ENCODE measurements around the gene ZP3.
"Not testable (repeated sequence)": the region's sequence is repeated elsewhere in the genome, so short reads cannot be mapped to it uniquely, and the experiment has no call there.

DNA sequence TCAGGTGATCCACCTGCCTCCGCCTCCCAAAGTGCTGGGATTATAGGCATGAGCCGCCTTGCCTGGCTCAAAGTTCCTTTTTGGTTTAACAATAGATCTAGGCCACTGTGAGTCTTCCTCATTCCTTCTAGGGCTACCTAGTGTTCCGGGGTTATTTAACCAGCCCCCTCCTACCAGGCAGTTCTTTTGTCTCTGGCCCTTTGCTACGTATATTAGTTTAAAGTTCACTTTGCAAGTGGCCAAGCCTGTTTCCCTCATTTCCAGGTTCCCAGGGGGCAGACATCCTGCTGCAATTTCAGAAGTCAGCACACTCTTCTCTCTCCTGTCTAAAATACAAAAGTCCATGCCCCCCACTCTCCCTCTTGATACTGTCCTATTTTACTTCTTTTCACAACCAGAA is 33.8 kb downstream of the ZP3 start:
- TF ChIP-seq, protein P1, sequence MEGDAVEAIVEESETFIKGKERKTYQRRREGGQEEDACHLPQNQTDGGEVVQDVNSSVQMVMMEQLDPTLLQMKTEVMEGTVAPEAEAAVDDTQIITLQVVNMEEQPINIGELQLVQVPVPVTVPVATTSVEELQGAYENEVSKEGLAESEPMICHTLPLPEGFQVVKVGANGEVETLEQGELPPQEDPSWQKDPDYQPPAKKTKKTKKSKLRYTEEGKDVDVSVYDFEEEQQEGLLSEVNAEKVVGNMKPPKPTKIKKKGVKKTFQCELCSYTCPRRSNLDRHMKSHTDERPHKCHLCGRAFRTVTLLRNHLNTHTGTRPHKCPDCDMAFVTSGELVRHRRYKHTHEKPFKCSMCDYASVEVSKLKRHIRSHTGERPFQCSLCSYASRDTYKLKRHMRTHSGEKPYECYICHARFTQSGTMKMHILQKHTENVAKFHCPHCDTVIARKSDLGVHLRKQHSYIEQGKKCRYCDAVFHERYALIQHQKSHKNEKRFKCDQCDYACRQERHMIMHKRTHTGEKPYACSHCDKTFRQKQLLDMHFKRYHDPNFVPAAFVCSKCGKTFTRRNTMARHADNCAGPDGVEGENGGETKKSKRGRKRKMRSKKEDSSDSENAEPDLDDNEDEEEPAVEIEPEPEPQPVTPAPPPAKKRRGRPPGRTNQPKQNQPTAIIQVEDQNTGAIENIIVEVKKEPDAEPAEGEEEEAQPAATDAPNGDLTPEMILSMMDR (conservative IDR thresholded peaks at IDR 0.05 in 1 of 2, IDR thresholded peaks at IDR 0.05 in 1 of 2; ENCODE audit: extremely low read depth in 1 of 2, insufficient read depth in 1 of 2, low read depth in 1 of 2, low read length in 2 of 2): not testable (repeated sequence)
- TF ChIP-seq EZH2 (IDR thresholded peaks at IDR 0.05; ENCODE audit: borderline replicate concordance, low read length): not testable (repeated sequence)
